ENCODE measurements around the gene CHODL. TPM values are rescaled to one million over a fixed set of nuclear protein-coding genes. Genes with fewer than 3 reads are reported as not detected.

CHODL gene
- total RNA-seq, 2 donors from 2014 or later: 1.5 to 5.3 TPM

DNA sequence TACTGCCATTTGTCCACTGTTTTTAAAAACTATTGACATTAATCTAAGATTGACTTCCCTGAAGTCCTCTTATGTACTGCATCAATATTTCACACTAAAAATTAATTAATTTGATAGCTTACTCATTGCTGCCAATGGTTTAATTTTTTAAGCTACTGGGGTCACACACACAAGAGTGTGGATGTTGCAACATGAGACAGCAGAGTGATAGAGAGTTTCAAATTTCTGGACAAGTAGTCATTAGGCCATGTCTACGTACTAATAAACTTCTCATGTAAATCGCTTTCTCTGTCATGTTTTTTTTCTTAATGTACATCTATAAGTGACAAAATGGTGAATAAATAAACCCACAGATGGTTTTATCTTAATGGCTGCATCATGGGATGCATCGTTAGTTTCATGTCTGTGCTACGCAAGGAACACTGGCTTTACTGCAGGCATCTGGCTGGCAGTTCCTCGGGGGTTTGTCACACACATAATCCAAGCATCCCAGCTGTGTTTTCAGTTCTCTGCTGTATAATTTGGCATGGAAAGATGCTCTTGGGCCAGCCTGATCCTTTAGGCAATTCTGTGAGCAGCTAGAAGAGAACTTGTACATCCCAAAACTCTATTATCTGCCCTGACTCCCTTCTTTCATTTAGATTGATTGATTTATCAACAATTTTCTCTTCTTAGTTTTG is 16.4 kb upstream of the CHODL start:
- Histone ChIP-seq H3K36me3 (no peaks in the 10 kb centered on the region), H3K27ac (no peak overlapping the region), H3K27me3 (replicated peaks; ENCODE audit: insufficient read depth) (no peaks in the 10 kb centered on the region), H3K4me1 (ENCODE audit: control insufficient read depth in 1 of 2, low read depth in 2 of 2) (no peaks in the 10 kb centered on the region), H3K9me3 (no peaks in the 10 kb centered on the region), H3K4me3 (no peak overlapping the region)
- ATAC-seq (ENCODE audit: insufficient number of reproducible peaks, low FRiP score, low read depth): no peak
- DNase-seq (ENCODE audit: low spot score): no peak
- TF ChIP-seq, protein P1, sequence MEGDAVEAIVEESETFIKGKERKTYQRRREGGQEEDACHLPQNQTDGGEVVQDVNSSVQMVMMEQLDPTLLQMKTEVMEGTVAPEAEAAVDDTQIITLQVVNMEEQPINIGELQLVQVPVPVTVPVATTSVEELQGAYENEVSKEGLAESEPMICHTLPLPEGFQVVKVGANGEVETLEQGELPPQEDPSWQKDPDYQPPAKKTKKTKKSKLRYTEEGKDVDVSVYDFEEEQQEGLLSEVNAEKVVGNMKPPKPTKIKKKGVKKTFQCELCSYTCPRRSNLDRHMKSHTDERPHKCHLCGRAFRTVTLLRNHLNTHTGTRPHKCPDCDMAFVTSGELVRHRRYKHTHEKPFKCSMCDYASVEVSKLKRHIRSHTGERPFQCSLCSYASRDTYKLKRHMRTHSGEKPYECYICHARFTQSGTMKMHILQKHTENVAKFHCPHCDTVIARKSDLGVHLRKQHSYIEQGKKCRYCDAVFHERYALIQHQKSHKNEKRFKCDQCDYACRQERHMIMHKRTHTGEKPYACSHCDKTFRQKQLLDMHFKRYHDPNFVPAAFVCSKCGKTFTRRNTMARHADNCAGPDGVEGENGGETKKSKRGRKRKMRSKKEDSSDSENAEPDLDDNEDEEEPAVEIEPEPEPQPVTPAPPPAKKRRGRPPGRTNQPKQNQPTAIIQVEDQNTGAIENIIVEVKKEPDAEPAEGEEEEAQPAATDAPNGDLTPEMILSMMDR (IDR thresholded peaks at IDR 0.05): no peak

DNA sequence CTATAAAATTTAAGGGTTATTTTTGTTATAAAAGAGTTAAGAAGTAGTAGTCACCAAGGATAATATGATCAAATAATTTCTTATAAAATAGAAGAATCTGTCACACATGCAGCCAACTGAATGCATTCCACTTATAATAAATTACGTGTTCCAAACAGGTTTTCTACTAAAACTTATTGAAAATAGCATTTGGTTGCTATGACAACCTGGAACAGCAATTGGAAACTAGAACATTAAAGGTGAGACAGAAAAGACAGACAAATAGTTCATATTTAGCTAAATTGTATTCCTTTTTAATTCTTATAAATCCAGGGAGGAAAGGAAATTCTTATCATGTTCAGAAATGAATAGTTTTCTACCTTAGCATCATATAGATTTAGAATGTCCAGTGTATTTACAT is 9.1 kb upstream of the CHODL start:
- H3K4me3 ChIP-seq: no peak overlapping the region
- H3K9me3 ChIP-seq: no peaks in the 10 kb centered on the region
- H3K27ac ChIP-seq: no peak overlapping the region
- DNase-seq (ENCODE audit: low spot score) (no peak), ATAC-seq (ENCODE audit: insufficient number of reproducible peaks, low FRiP score, low read depth) (no peak)
- no peaks in the 10 kb centered on the region for H3K36me3 ChIP-seq
- TF ChIP-seq, protein P1 (IDR thresholded peaks at IDR 0.05): no peak
- no peaks in the 10 kb centered on the region for H3K27me3 ChIP-seq (replicated peaks; ENCODE audit: insufficient read depth)
- no peaks in the 10 kb centered on the region for H3K4me1 ChIP-seq (ENCODE audit: control insufficient read depth in 1 of 2, low read depth in 2 of 2)

- Histone ChIP-seq H3K4me3 (peak overlapping the region; percentile 67), H3K4me1 (ENCODE audit: control insufficient read depth in 1 of 2, low read depth in 2 of 2) (peaks cover 0 to 10% of the 10 kb centered on the region in 2 donors), H3K27me3 (replicated peaks; ENCODE audit: insufficient read depth) (no peaks in the 10 kb centered on the region), H3K9me3 (no peaks in the 10 kb centered on the region), H3K27ac (no peak overlapping the region), H3K36me3 (no peaks in the 10 kb centered on the region)
- DNase-seq (ENCODE audit: low spot score): no peak
- no peak for ATAC-seq (ENCODE audit: insufficient number of reproducible peaks, low FRiP score, low read depth)
- TF ChIP-seq, protein P1 (IDR thresholded peaks at IDR 0.05): no peak
Observed at GRCh38 chr21:18245464-18245967, 883 bp downstream of the CHODL start.

DNA sequence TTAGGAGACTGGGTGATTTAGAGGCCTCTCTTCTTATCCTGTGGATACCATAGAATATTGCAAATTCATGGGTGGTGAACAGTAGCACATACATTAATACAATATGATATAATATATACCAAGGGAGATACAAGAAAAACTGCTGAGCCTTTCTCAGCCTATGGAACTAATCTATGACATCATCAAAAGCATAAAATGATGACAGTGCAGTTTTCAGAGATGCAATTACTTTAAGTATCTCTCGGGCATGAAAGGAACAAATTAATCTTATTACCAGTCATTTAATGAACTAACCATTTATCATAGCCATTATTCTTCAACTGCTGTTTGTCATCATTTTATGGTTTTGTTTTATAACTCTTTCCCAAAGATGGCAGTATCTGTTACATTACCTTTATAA is 3.5 kb downstream of the CHODL start:
- H3K27me3 ChIP-seq (replicated peaks; ENCODE audit: insufficient read depth): no peaks in the 10 kb centered on the region
- DNase-seq (ENCODE audit: low spot score): no peak
- H3K4me3 ChIP-seq: no peak overlapping the region
- no peaks in the 10 kb centered on the region for H3K36me3 ChIP-seq
- TF ChIP-seq, protein P1 (IDR thresholded peaks at IDR 0.05): no peak
- H3K9me3 ChIP-seq: no peaks in the 10 kb centered on the region
- no peak for ATAC-seq (ENCODE audit: insufficient number of reproducible peaks, low FRiP score, low read depth)
- no peak overlapping the region for H3K27ac ChIP-seq
- H3K4me1 ChIP-seq (ENCODE audit: control insufficient read depth in 1 of 2, low read depth in 2 of 2): peaks cover 0 to 10% of the 10 kb centered on the region in 2 donors

GRCh38 chr21:18249672-18250071 is 5.0 kb downstream of the CHODL start:
- no peak for ATAC-seq (ENCODE audit: insufficient number of reproducible peaks, low FRiP score, low read depth)
- no peaks in the 10 kb centered on the region for H3K27me3 ChIP-seq (replicated peaks; ENCODE audit: insufficient read depth)
- H3K36me3 ChIP-seq: no peaks in the 10 kb centered on the region
- TF ChIP-seq, protein P1 (IDR thresholded peaks at IDR 0.05): no peak
- DNase-seq (ENCODE audit: low spot score): no peak
- H3K27ac ChIP-seq: no peak overlapping the region
- no peaks in the 10 kb centered on the region for H3K9me3 ChIP-seq
- H3K4me1 ChIP-seq (ENCODE audit: control insufficient read depth in 1 of 2, low read depth in 2 of 2): peaks cover 0 to 3% of the 10 kb centered on the region in 2 donors
- no peak overlapping the region for H3K4me3 ChIP-seq
